Activated T-helper 2 cell treated with anti-CD3 and anti-CD28 coated beads, Interferon-gamma antibody, Interleukin-2, Interleukin-4, amounts not matched to agents 10 μg/mL and 5 μg/mL and 100 μg/mL, durations not matched to agents 14 hours and 24 hours and 36 hours (primary cell): ENCODE measurements around the gene CPNE7. TPM values are rescaled to one million over a fixed set of nuclear protein-coding genes. Genes with fewer than 3 reads are reported as not detected.
A peak's percentile ranks its signal among the peaks of the same experiment; 100 is the strongest.
"Not testable (repeated sequence)": the region's sequence is repeated elsewhere in the genome, so short reads cannot be mapped to it uniquely, and the experiment has no call there.

Experiments
- DNase-seq: peaks from one replicate; pipeline ENCODE4 v3.0.0; 2021; ENCODE audit warnings: low spot score
- H3K27ac Mint-ChIP-seq: one replicate; pipeline ENCODE4 v1.8.0; 2021; ENCODE audit warnings: mixed read lengths
- H3K27me3 Mint-ChIP-seq: one replicate; pipeline ENCODE4 v1.8.0; 2021; ENCODE audit warnings: low read depth, mixed read lengths
- H3K36me3 Mint-ChIP-seq: one replicate; pipeline ENCODE4 v1.8.0; 2021; ENCODE audit warnings: low read depth, mixed read lengths
- H3K4me1 Mint-ChIP-seq: one replicate; pipeline ENCODE4 v1.8.0; 2021; ENCODE audit warnings: low read depth, mixed read lengths
- H3K4me3 Mint-ChIP-seq: one replicate; pipeline ENCODE4 v1.8.0; 2021; ENCODE audit warnings: low read depth, mild to moderate bottlenecking, moderate library complexity, mixed read lengths
- H3K9me3 Mint-ChIP-seq: one replicate; pipeline ENCODE4 v1.8.0; 2021; ENCODE audit warnings: mixed read lengths
- intact Hi-C: fragments of 100-400 bp; cut with micrococcal nuclease; formaldehyde crosslinking; loops from one replicate; pipeline ENCODE4 v1.15.1; 2023
- total RNA-seq: library from RNA; stranded (reverse); gene quantifications from 2 replicates; pipeline ENCODE4 v1.2.3, GENCODE V29; 2022

The CPNE7 gene
- total RNA-seq, 1 donor from 2014 or later = 25.7 TPM

- DNase-seq = no peak
- H3K4me1 Mint-ChIP-seq = peaks cover 34% of the 10 kb centered on the region
- H3K27ac Mint-ChIP-seq = peak overlapping the region; percentile 35
These were observed 10.9 kb upstream of the CPNE7 start for GRCh38 chr16:89564476-89565255.

GRCh38 chr16:89565256-89565505, 10.4 kb upstream of the CPNE7 start:
- H3K4me1 Mint-ChIP-seq = peaks cover 33% of the 10 kb centered on the region
- H3K9me3 Mint-ChIP-seq = no peaks in the 10 kb centered on the region
- H3K4me3 Mint-ChIP-seq = peak overlapping the region; percentile 57
- intact Hi-C loops = loop anchor here (10.0 kb wide), 1 partner anchor 240 kb away; no protein-coding TSS in a partner anchor
- no peak for DNase-seq
- peaks cover 50% of the 10 kb centered on the region for H3K36me3 Mint-ChIP-seq
- no peaks in the 10 kb centered on the region for H3K27me3 Mint-ChIP-seq
- no peak overlapping the region for H3K27ac Mint-ChIP-seq

More at GRCh38 chr16:89564476-89565255, 10.9 kb upstream of the CPNE7 start:
- intact Hi-C loops = loop anchor here (5.0 to 10.0 kb wide), 3 partner anchors 93 to 322 kb away; partner anchors contain the start of genes CHMP1A and SPATA33
- no peaks in the 10 kb centered on the region for H3K9me3 Mint-ChIP-seq
- H3K4me3 Mint-ChIP-seq = peak overlapping the region; percentile 57
- peaks cover 50% of the 10 kb centered on the region for H3K36me3 Mint-ChIP-seq
- H3K27me3 Mint-ChIP-seq = no peaks in the 10 kb centered on the region

- Mint-ChIP-seq H3K27me3 (no peaks in the 10 kb centered on the region), H3K4me1 (peaks cover 33% of the 10 kb centered on the region), H3K27ac (peak overlapping the region; percentile 42), H3K9me3 (no peaks in the 10 kb centered on the region), H3K4me3 (no peak overlapping the region), H3K36me3 (peaks cover 50% of the 10 kb centered on the region)
- intact Hi-C loops = loop anchor here (10.0 kb wide), 1 partner anchor 241 kb away; no protein-coding TSS in a partner anchor
- peak; percentile 42 for DNase-seq
These were observed 9.8 kb upstream of the CPNE7 start for GRCh38 chr16:89565506-89566372.

- Mint-ChIP-seq H3K9me3 (no peaks in the 10 kb centered on the region), H3K4me3 (no peak overlapping the region), H3K27me3 (peaks cover 4% of the 10 kb centered on the region), H3K36me3 (peaks cover 32% of the 10 kb centered on the region), H3K27ac (no peak overlapping the region), H3K4me1 (peaks cover 27% of the 10 kb centered on the region)
- no peak for DNase-seq
- intact Hi-C loops = loop anchor here (10.0 kb wide), 1 partner anchor 243 kb away; no protein-coding TSS in a partner anchor
These were observed 7.6 kb upstream of the CPNE7 start for GRCh38 chr16:89567656-89568594.

GRCh38 chr16:89569506-89570341, 5.8 kb upstream of the CPNE7 start:
- H3K4me1 Mint-ChIP-seq = peaks cover 14% of the 10 kb centered on the region
- H3K4me3 Mint-ChIP-seq = no peak overlapping the region
- intact Hi-C loops = loop anchor here (10.0 kb wide), 1 partner anchor 245 kb away; no protein-coding TSS in a partner anchor
- peaks cover 14% of the 10 kb centered on the region for H3K36me3 Mint-ChIP-seq
- no peak overlapping the region for H3K27ac Mint-ChIP-seq
- H3K27me3 Mint-ChIP-seq = peaks cover 9% of the 10 kb centered on the region
- H3K9me3 Mint-ChIP-seq = no peaks in the 10 kb centered on the region
- no peak for DNase-seq

GRCh38 chr16:89570342-89570923, 5.1 kb upstream of the CPNE7 start:
- H3K4me1 Mint-ChIP-seq = peaks cover 8% of the 10 kb centered on the region
- intact Hi-C loops = no loop called here
- H3K27ac Mint-ChIP-seq = no peak overlapping the region
- H3K9me3 Mint-ChIP-seq = no peaks in the 10 kb centered on the region
- H3K36me3 Mint-ChIP-seq = peaks cover 7% of the 10 kb centered on the region
- peaks cover 9% of the 10 kb centered on the region for H3K27me3 Mint-ChIP-seq
- H3K4me3 Mint-ChIP-seq = no peak overlapping the region
- DNase-seq = no peak

GRCh38 chr16:89570983-89571598, 4.5 kb upstream of the CPNE7 start:
- H3K9me3 Mint-ChIP-seq, DNase-seq, H3K4me3 Mint-ChIP-seq, H3K36me3 Mint-ChIP-seq, H3K27me3 Mint-ChIP-seq, H3K27ac Mint-ChIP-seq, intact Hi-C loops, H3K4me1 Mint-ChIP-seq: not testable (repeated sequence)

GRCh38 chr16:89571636-89572035, 3.9 kb upstream of the CPNE7 start:
- Mint-ChIP-seq H3K4me3 (no peak overlapping the region), H3K9me3 (no peaks in the 10 kb centered on the region), H3K4me1 (peaks cover 2% of the 10 kb centered on the region), H3K36me3 (peaks cover 5% of the 10 kb centered on the region), H3K27ac (no peak overlapping the region), H3K27me3 (peaks cover 9% of the 10 kb centered on the region)
- no peak for DNase-seq
- intact Hi-C loops = no loop called here

GRCh38 chr16:89572073-89572484, 3.5 kb upstream of the CPNE7 start:
- Mint-ChIP-seq H3K27me3 (peaks cover 10% of the 10 kb centered on the region), H3K4me3 (no peak overlapping the region), H3K36me3 (peaks cover 5% of the 10 kb centered on the region), H3K4me1 (peaks cover 2% of the 10 kb centered on the region), H3K27ac (no peak overlapping the region), H3K9me3 (no peaks in the 10 kb centered on the region)
- no peak for DNase-seq
- intact Hi-C loops = no loop called here

- Mint-ChIP-seq H3K4me3 (no peak overlapping the region), H3K27me3 (peaks cover 13% of the 10 kb centered on the region), H3K27ac (no peak overlapping the region), H3K9me3 (no peaks in the 10 kb centered on the region), H3K4me1 (peaks cover 2% of the 10 kb centered on the region), H3K36me3 (peaks cover 3% of the 10 kb centered on the region)
- no peak for DNase-seq
- intact Hi-C loops = no loop called here
These were observed 2.9 kb upstream of the CPNE7 start for GRCh38 chr16:89572485-89573205.
